MM.1S (cell line): ENCODE measurements around the gene SLC46A2.

ENCODE experiments used
- DNase-seq: peaks from one replicate; pipeline ENCODE4 v3.0.0-alpha.2; 2015
- H2AFZ ChIP-seq: fragments of 300-600 bp; sonication (generic); 2 replicates; pipeline ENCODE4 v1.6.0; 2016; ENCODE audit warnings: antibody characterized with exemption, low read length
- H3F3A ChIP-seq: fragments of 300-600 bp; sonication (generic); 2 replicates; pipeline ENCODE4 v1.6.1; 2016; ENCODE audit warnings: mild to moderate bottlenecking, antibody characterized with exemption, low read length, moderate library complexity, mixed read lengths; ENCODE audit not compliant: insufficient read depth
- H3K27ac ChIP-seq: fragments of 300-600 bp; sonication (generic); 2 replicates; pipeline ENCODE4 v1.5.1; 2016; ENCODE audit warnings: mild to moderate bottlenecking, low read length
- H3K27me3 ChIP-seq: fragments of 300-600 bp; sonication (generic); replicated peaks from 2 replicates; pipeline ENCODE4 v1.6.0; 2016; ENCODE audit warnings: low read length; ENCODE audit not compliant: insufficient read depth
- H3K36me3 ChIP-seq: fragments of 300-600 bp; sonication (generic); replicated peaks from 2 replicates; pipeline ENCODE4 v1.6.1; 2016; ENCODE audit warnings: mild to moderate bottlenecking, low read length, mixed read lengths; ENCODE audit not compliant: insufficient read depth
- H3K4me1 ChIP-seq: fragments of 300-600 bp; sonication (generic); 2 replicates; pipeline ENCODE4 v1.6.1; 2016; ENCODE audit warnings: low read length, mixed read lengths
- H3K4me2 ChIP-seq: fragments of 300-600 bp; sonication (generic); 2 replicates; pipeline ENCODE4 v1.6.0; 2016; ENCODE audit warnings: low read depth, low read length
- H3K4me3 ChIP-seq: fragments of 300-600 bp; sonication (generic); 2 replicates; pipeline ENCODE4 v1.5.1; 2016; ENCODE audit warnings: low read length, mixed read lengths
- H3K79me2 ChIP-seq: fragments of 300-600 bp; sonication (generic); 2 replicates; pipeline ENCODE4 v1.6.1; 2016; ENCODE audit warnings: mixed run types, low read length, mixed read lengths
- H3K9ac ChIP-seq: fragments of 300-600 bp; sonication (generic); 2 replicates; pipeline ENCODE4 v1.6.1; 2016; ENCODE audit warnings: low read length, mixed read lengths
- H3K9me2 ChIP-seq: fragments of 300-600 bp; sonication (generic); replicated peaks from 2 replicates; pipeline ENCODE4 v1.6.1; 2016; ENCODE audit warnings: mild to moderate bottlenecking, low read length, mixed read lengths; ENCODE audit not compliant: insufficient read depth
- H3K9me3 ChIP-seq: fragments of 300-600 bp; sonication (generic); replicated peaks from 2 replicates; pipeline ENCODE4 v1.6.1; 2016; ENCODE audit warnings: mild to moderate bottlenecking, low read length, mixed read lengths; ENCODE audit not compliant: insufficient read depth
- H4K20me1 ChIP-seq: fragments of 300-600 bp; sonication (generic); 2 replicates; pipeline ENCODE4 v1.6.1; 2016; ENCODE audit warnings: mild to moderate bottlenecking, low read length, moderate library complexity, mixed read lengths; ENCODE audit not compliant: insufficient read depth
- EZH2 ChIP-seq: fragments of 300-600 bp; sonication (generic); optimal IDR thresholded peaks from 2 replicates; pipeline ENCODE3; 2017; ENCODE audit warnings: low read depth, mild to moderate bottlenecking, antibody characterized with exemption, low read length, mixed read lengths
- EZH2phosphoT487 ChIP-seq: fragments of 300-600 bp; sonication (generic); IDR thresholded peaks from 2 replicates; pipeline ENCODE4 v1.6.1; 2018; ENCODE audit warnings: antibody characterized with exemption, low read length
- TF ChIP-seq, protein P1 (sequence below): fragments of 300-600 bp; sonication (generic); IDR thresholded peaks from 2 replicates; pipeline ENCODE4 v1.5.1; 2016; ENCODE audit warnings: antibody characterized with exemption, low read length, mixed read lengths

The SLC46A2 gene

DNA sequence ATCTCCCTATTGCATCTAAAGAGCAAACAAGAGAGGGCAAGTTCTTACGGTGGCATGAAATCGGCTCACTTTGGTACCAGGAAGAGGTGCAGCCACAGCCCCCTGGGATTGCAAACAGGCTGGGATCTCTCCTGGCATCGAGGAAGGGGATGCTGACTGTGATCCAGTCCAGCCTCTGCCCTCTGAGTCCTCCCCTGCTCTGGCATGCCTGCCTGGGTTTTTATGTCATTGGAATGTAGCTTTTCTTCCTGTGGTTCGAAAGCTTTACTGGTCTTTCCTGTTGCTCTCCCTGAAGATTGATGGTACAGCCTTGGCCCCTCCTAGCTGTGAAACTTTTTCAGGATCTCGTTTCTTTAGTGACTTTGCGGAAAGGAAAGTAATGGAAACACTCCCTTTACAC, 6.6 kb downstream of the SLC46A2 start:
- no peaks in the 10 kb centered on the region for H3K9me2 ChIP-seq
- no peak overlapping the region for H2AFZ ChIP-seq
- H3K9ac ChIP-seq = no peak overlapping the region
- no peaks in the 10 kb centered on the region for H3K27me3 ChIP-seq
- no peak overlapping the region for H3K27ac ChIP-seq
- no peaks in the 10 kb centered on the region for H4K20me1 ChIP-seq
- no peaks in the 10 kb centered on the region for H3K4me1 ChIP-seq
- H3K4me2 ChIP-seq = no peak overlapping the region
- TF ChIP-seq EZH2phosphoT487 (no peak), EZH2 (no peak)
- TF ChIP-seq, protein P1, sequence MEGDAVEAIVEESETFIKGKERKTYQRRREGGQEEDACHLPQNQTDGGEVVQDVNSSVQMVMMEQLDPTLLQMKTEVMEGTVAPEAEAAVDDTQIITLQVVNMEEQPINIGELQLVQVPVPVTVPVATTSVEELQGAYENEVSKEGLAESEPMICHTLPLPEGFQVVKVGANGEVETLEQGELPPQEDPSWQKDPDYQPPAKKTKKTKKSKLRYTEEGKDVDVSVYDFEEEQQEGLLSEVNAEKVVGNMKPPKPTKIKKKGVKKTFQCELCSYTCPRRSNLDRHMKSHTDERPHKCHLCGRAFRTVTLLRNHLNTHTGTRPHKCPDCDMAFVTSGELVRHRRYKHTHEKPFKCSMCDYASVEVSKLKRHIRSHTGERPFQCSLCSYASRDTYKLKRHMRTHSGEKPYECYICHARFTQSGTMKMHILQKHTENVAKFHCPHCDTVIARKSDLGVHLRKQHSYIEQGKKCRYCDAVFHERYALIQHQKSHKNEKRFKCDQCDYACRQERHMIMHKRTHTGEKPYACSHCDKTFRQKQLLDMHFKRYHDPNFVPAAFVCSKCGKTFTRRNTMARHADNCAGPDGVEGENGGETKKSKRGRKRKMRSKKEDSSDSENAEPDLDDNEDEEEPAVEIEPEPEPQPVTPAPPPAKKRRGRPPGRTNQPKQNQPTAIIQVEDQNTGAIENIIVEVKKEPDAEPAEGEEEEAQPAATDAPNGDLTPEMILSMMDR = no peak
- no peaks in the 10 kb centered on the region for H3F3A ChIP-seq
- DNase-seq = no peak
- no peak overlapping the region for H3K4me3 ChIP-seq
- H3K79me2 ChIP-seq = no peaks in the 10 kb centered on the region
- no peaks in the 10 kb centered on the region for H3K36me3 ChIP-seq
- no peaks in the 10 kb centered on the region for H3K9me3 ChIP-seq

DNA sequence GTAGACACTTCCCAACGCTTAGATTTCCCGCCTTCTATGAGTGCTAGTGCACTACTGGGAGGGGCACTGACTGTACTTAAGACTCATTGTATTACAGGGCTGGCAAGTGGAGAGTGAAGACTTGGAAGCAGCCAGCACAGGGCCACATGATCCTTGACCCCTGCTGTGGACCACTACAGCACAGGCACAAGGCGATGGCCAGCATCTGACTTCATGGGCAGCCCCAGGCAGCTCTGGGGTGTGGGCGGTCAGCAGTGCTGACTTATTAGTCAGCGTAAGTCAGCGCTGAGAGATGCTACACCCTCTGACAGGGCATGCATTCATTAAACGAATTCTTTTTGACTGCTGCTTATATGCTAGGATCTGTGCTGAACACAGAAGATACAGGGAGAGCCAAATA, 9.3 kb downstream of the SLC46A2 start:
- TF ChIP-seq EZH2 (no peak), EZH2phosphoT487 (no peak)
- TF ChIP-seq, protein P1 = no peak
- H2AFZ ChIP-seq = no peak overlapping the region
- H3K36me3 ChIP-seq = no peaks in the 10 kb centered on the region
- H3K27me3 ChIP-seq = no peaks in the 10 kb centered on the region
- H3F3A ChIP-seq = no peaks in the 10 kb centered on the region
- H3K4me2 ChIP-seq = no peak overlapping the region
- no peak overlapping the region for H3K27ac ChIP-seq
- no peaks in the 10 kb centered on the region for H3K79me2 ChIP-seq
- no peaks in the 10 kb centered on the region for H3K9me2 ChIP-seq
- DNase-seq = no peak
- no peaks in the 10 kb centered on the region for H3K9me3 ChIP-seq
- H3K4me1 ChIP-seq = no peaks in the 10 kb centered on the region
- no peak overlapping the region for H3K9ac ChIP-seq
- no peak overlapping the region for H3K4me3 ChIP-seq
- no peaks in the 10 kb centered on the region for H4K20me1 ChIP-seq

- Histone ChIP-seq H3K4me3 (no peak overlapping the region), H3K9me3 (no peaks in the 10 kb centered on the region), H3K27ac (no peak overlapping the region), H3K36me3 (no peaks in the 10 kb centered on the region), H3K9me2 (no peaks in the 10 kb centered on the region), H3F3A (no peaks in the 10 kb centered on the region), H2AFZ (no peak overlapping the region), H3K9ac (no peak overlapping the region), H3K4me2 (no peak overlapping the region), H3K79me2 (no peaks in the 10 kb centered on the region), H3K4me1 (no peaks in the 10 kb centered on the region), H3K27me3 (no peaks in the 10 kb centered on the region), H4K20me1 (no peaks in the 10 kb centered on the region)
- no peak for DNase-seq
- no peak for TF ChIP-seq EZH2phosphoT487
- no peak for TF ChIP-seq EZH2
- TF ChIP-seq, protein P1 = no peak
Observed at GRCh38 chr9:112880650-112881049, 10.0 kb downstream of the SLC46A2 start.

DNA sequence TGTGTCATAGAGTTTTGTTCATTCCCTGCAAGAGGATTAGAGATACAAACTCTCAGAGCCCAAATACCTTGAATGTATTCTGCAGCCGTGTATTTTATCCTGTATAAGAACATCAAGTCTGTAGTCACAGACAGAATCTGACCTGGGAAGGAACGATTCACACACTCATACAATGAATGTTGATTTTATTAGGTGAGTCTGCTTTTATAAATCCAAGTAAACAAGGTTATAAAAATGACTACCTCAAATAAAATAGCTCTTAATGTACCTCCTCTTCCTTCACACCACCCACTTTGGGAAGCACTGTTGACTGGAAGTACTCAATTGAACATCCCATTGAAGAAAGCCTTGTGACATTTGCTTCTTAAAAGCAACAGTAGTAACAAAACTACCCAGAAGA, 11.9 kb downstream of the SLC46A2 start:
- DNase-seq = no peak
- H3K9ac ChIP-seq = no peak overlapping the region
- no peak overlapping the region for H2AFZ ChIP-seq
- no peak overlapping the region for H3K4me2 ChIP-seq
- H3K79me2 ChIP-seq = no peaks in the 10 kb centered on the region
- no peaks in the 10 kb centered on the region for H3K9me2 ChIP-seq
- no peaks in the 10 kb centered on the region for H3K27me3 ChIP-seq
- H3K36me3 ChIP-seq = no peaks in the 10 kb centered on the region
- TF ChIP-seq EZH2phosphoT487 (no peak), EZH2 (no peak)
- TF ChIP-seq, protein P1 = no peak
- H3K27ac ChIP-seq = no peak overlapping the region
- H3K9me3 ChIP-seq = no peaks in the 10 kb centered on the region
- no peaks in the 10 kb centered on the region for H4K20me1 ChIP-seq
- no peaks in the 10 kb centered on the region for H3F3A ChIP-seq
- H3K4me1 ChIP-seq = no peaks in the 10 kb centered on the region
- H3K4me3 ChIP-seq = no peak overlapping the region
